Upper lobe of left lung (tissue), 6 donors: ENCODE measurements around the gene CDC42BPG. TPM values are rescaled to one million over a fixed set of nuclear protein-coding genes. Genes with fewer than 3 reads are reported as not detected.
A peak's percentile ranks its signal among the peaks of the same experiment; 100 is the strongest.

ENCODE experiments used
- ATAC-seq, 2 donors: fragments of 200-7000 bp; cut with Tn5 transposase; one replicate each; pipeline ENCODE4 v1.9.1; 2022; ENCODE audit warnings: mild to moderate bottlenecking in 2 of 2, moderate library complexity in 2 of 2; ENCODE audit not compliant: low FRiP score in 2 of 2
- DNase-seq, 2 donors: peaks; one replicate each; pipeline ENCODE4 v3.0.0-alpha.2; 2019 to 2020
- H3K27ac ChIP-seq, 4 donors: fragments of 200-600 bp; sonication (generic); one replicate each; pipeline ENCODE4 v1.5.1; 2016 to 2019
- H3K27me3 ChIP-seq, 4 donors: fragments of 200-600 bp; sonication (generic); one replicate each; pipeline ENCODE4 v1.5.1; 2017 to 2019
- H3K36me3 ChIP-seq, 4 donors: fragments of 200-600 bp; sonication (generic); one replicate each; pipeline ENCODE4 v1.5.1; 2016 to 2019
- H3K4me1 ChIP-seq, 4 donors: fragments of 200-600 bp; sonication (generic); one replicate each; pipeline ENCODE4 v1.5.1; 2018 to 2019
- H3K4me3 ChIP-seq, 4 donors: fragments of 200-600 bp; sonication (generic); one replicate each; pipeline ENCODE4 v1.5.1; 2017 to 2019; ENCODE audit warnings: mild to moderate bottlenecking in 2 of 4, moderate library complexity in 1 of 4
- H3K9me3 ChIP-seq, 4 donors: fragments of 200-600 bp; sonication (generic); one replicate each; pipeline ENCODE4 v1.5.1; 2018 to 2019
- EP300 ChIP-seq, 4 donors: sonication (generic); formaldehyde crosslinking; IDR thresholded peaks; one replicate each; pipeline ENCODE4 v1.5.1; 2017; ENCODE audit warnings: antibody characterized with exemption in 4 of 4, control low read depth in 2 of 4
- POLR2A ChIP-seq, 4 donors: fragments of 450-650 bp; IDR thresholded peaks; one replicate each; pipeline ENCODE4 v1.5.1; 2016 to 2017; ENCODE audit warnings: antibody characterized with exemption in 4 of 4, mild to moderate bottlenecking in 2 of 4
- POLR2AphosphoS5 ChIP-seq, 2 donors: sonication (generic); formaldehyde crosslinking; IDR thresholded peaks; one replicate each; pipeline ENCODE4 v1.5.1; 2017; ENCODE audit warnings: antibody characterized with exemption in 2 of 2
- WGBS, 2 donors: methylation state at CpG; one replicate each; pipeline ENCODE4 v1.1.5; 2017 to 2018; 5-methylcytosine and 5-hydroxymethylcytosine counted together
- total RNA-seq, 6 donors: library from RNA; depleted of rRNA in 4 of 6; stranded (reverse); fragments of >200 nt in 4 of 6; gene quantifications; one replicate each; pipeline versions ENCODE4 v1.1.0 to v1.2.1, GENCODE V29; 2016 to 2021
- TF ChIP-seq, protein P1 (sequence below), 6 experiments: fragments of 450-650 bp in 4 of 6; fragments of 200-600 bp in 2 of 6; sonication (generic) in 2 of 6; IDR thresholded peaks; one replicate each; pipeline ENCODE4 v1.5.1; 2016 to 2019; ENCODE audit warnings: antibody characterized with exemption in 6 of 6
- donor health status: DM: no; HTN: no; CAD: no; lungs with moderate emphysema.
- donor health status: DM: no; HTN: yes; CAD: no; lungs with severe emphysema.

CDC42BPG gene
- total RNA-seq, 6 donors from 2014 or later = 21.6 to 62.4 (median 26.0) TPM

GRCh38 chr11:64885367-64886286 is 41.2 kb upstream of the CDC42BPG start:
- Histone ChIP-seq H3K27ac (peak overlapping the region; percentile 17 to 74 (median 64)), H3K36me3 (no peaks in the 10 kb centered on the region), H3K27me3 (no peaks in the 10 kb centered on the region), H3K4me3 (no peak overlapping the region), H3K4me1 (peaks cover 16 to 29% (median 28%) of the 10 kb centered on the region in 4 donors), H3K9me3 (no peaks in the 10 kb centered on the region)
- DNase-seq (peak in 1 of 2 donors; percentile 72), ATAC-seq (peak; percentile 40 to 58)
- TF ChIP-seq, protein P1, sequence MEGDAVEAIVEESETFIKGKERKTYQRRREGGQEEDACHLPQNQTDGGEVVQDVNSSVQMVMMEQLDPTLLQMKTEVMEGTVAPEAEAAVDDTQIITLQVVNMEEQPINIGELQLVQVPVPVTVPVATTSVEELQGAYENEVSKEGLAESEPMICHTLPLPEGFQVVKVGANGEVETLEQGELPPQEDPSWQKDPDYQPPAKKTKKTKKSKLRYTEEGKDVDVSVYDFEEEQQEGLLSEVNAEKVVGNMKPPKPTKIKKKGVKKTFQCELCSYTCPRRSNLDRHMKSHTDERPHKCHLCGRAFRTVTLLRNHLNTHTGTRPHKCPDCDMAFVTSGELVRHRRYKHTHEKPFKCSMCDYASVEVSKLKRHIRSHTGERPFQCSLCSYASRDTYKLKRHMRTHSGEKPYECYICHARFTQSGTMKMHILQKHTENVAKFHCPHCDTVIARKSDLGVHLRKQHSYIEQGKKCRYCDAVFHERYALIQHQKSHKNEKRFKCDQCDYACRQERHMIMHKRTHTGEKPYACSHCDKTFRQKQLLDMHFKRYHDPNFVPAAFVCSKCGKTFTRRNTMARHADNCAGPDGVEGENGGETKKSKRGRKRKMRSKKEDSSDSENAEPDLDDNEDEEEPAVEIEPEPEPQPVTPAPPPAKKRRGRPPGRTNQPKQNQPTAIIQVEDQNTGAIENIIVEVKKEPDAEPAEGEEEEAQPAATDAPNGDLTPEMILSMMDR (IDR thresholded peaks at IDR 0.05) = no peak
- TF ChIP-seq POLR2AphosphoS5 (IDR thresholded peaks at IDR 0.05) = peak in 1 of 2 donors; percentile 87
- peak in 1 of 4 donors; percentile 77 for TF ChIP-seq EP300 (IDR thresholded peaks at IDR 0.05)
- no peak for TF ChIP-seq POLR2A (IDR thresholded peaks at IDR 0.05)
- WGBS, 2 donors = 65 to 66% methylated on average over 14 to 15 of the region's 15 CpGs

DNA sequence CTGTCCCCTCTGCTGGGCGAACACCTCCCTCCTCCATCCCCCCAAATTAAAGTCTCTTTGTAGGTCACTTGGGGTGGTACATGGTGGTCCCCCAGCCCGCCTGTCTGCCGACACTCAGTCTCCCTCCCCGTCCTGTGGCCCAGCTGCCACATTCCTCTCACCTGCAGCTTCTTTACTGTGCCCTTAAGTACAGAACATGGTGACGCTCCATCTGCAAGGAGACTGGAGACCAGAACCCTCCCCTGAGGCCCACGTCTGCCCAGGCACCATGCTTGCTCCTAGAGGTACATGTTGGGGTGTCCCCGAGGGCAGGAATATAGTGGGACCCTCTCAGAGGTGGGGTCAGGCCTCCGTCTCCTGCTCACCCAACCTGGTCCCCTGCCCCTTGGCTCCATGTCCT is 39.6 kb upstream of the CDC42BPG start:
- WGBS, 2 donors = 96 to 100% methylated on average over 5 to 8 of the region's 8 CpGs
- TF ChIP-seq, protein P1 (IDR thresholded peaks at IDR 0.05) = no peak
- TF ChIP-seq EP300 (IDR thresholded peaks at IDR 0.05) (no peak), POLR2A (IDR thresholded peaks at IDR 0.05) (no peak), POLR2AphosphoS5 (IDR thresholded peaks at IDR 0.05) (no peak)
- ATAC-seq (no peak), DNase-seq (peak in 1 of 2 donors; percentile 16)
- Histone ChIP-seq H3K4me1 (peaks cover 32 to 44% (median 43%) of the 10 kb centered on the region in 4 donors), H3K4me3 (no peak overlapping the region), H3K27ac (no peak overlapping the region), H3K36me3 (no peaks in the 10 kb centered on the region), H3K9me3 (no peaks in the 10 kb centered on the region), H3K27me3 (no peaks in the 10 kb centered on the region)

DNA sequence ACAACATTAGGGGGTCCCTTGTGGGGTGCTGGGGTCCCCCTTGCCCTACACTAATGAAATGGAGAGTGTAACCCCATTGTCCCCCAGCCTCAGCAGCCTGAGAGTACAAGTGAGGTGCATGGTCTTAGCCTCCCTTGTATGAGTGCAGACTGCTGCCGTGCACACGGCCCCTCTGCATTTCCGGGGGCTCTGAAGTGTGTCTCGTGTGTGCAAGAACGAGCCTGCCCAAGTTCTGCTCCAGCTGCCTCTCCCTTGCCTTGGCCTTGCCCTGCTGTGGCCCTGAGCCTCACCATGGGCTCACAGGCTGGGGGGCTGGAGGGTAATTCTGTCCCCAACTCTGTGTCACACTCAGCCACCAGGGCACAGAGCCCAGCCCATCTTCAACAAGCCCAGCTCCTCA is 39.1 kb upstream of the CDC42BPG start:
- no peaks in the 10 kb centered on the region for H3K27me3 ChIP-seq
- peaks cover 32 to 46% (median 43%) of the 10 kb centered on the region in 4 donors for H3K4me1 ChIP-seq
- no peak overlapping the region for H3K27ac ChIP-seq
- H3K9me3 ChIP-seq = no peaks in the 10 kb centered on the region
- TF ChIP-seq, protein P1 (IDR thresholded peaks at IDR 0.05) = no peak
- TF ChIP-seq EP300 (IDR thresholded peaks at IDR 0.05) (no peak), POLR2A (IDR thresholded peaks at IDR 0.05) (no peak), POLR2AphosphoS5 (IDR thresholded peaks at IDR 0.05) (no peak)
- DNase-seq (peak in 1 of 2 donors; percentile 16), ATAC-seq (no peak)
- no peaks in the 10 kb centered on the region for H3K36me3 ChIP-seq
- WGBS, 2 donors = 86 to 100% methylated on average over 2 to 5 of the region's 5 CpGs
- H3K4me3 ChIP-seq = no peak overlapping the region

- no peak for TF ChIP-seq POLR2A (IDR thresholded peaks at IDR 0.05)
These were observed 37.8 kb upstream of the CDC42BPG start for GRCh38 chr11:64882243-64882642.

GRCh38 chr11:64881476-64881875 is 37.0 kb upstream of the CDC42BPG start:
- no peaks in the 10 kb centered on the region for H3K27me3 ChIP-seq
- peaks cover 32 to 44% (median 40%) of the 10 kb centered on the region in 4 donors for H3K4me1 ChIP-seq
- 74 to 80% methylated on average over 8 of the region's 8 CpGs for WGBS, 2 donors
- peak in 1 of 2 donors; percentile 17 for DNase-seq
- H3K9me3 ChIP-seq = no peaks in the 10 kb centered on the region
- peak overlapping the region in 1 of 4 donors; percentile 11 for H3K27ac ChIP-seq
- no peak for ATAC-seq
- no peaks in the 10 kb centered on the region for H3K36me3 ChIP-seq
- no peak overlapping the region for H3K4me3 ChIP-seq
- TF ChIP-seq, protein P1 (IDR thresholded peaks at IDR 0.05) = no peak
- TF ChIP-seq POLR2A (IDR thresholded peaks at IDR 0.05) (no peak), POLR2AphosphoS5 (IDR thresholded peaks at IDR 0.05) (no peak), EP300 (IDR thresholded peaks at IDR 0.05) (no peak)

More at GRCh38 chr11:64882243-64882642, 37.8 kb upstream of the CDC42BPG start:
- Histone ChIP-seq H3K4me1 (peaks cover 24 to 38% (median 34%) of the 10 kb centered on the region in 4 donors), H3K36me3 (no peaks in the 10 kb centered on the region), H3K27me3 (no peaks in the 10 kb centered on the region), H3K4me3 (no peak overlapping the region), H3K27ac (peak overlapping the region in 1 of 4 donors; percentile 10), H3K9me3 (no peaks in the 10 kb centered on the region)
- DNase-seq (no peak), ATAC-seq (no peak)
- 85 to 92% methylated on average over 5 of the region's 5 CpGs for WGBS, 2 donors
